Measurements from ENCODE around the gene DOLPP1. TPM values are rescaled to one million over a fixed set of nuclear protein-coding genes. Genes with fewer than 3 reads are reported as not detected.

DOLPP1 gene
- total and polyA plus RNA-seq, 2 of the 13 experiments (the other 11 are each of a cell fraction or from before 2014, with no cell fraction given), result 21.0 to 34.1 TPM

- no peaks in the 10 kb centered on the region for H3K9me3 ChIP-seq (ENCODE audit: low read length)
- TF ChIP-seq FOSL2 (CRISPR knock-in tag; IDR thresholded peaks at IDR 0.05), result 0 out of 2 replicates have a peak, but pooled peaks have one; percentile 21
- TF ChIP-seq PPARG (CRISPR knock-in tag; conservative IDR thresholded peaks at IDR 0.05), result no peak
- H4K20me1 ChIP-seq (ENCODE audit: insufficient read depth, low read length), result no peaks in the 10 kb centered on the region
- WGBS (ENCODE audit: low lambda C conversion rate), result 96% methylated on average over 8 of the region's 8 CpGs
- H3K4me2 ChIP-seq (ENCODE audit: low read depth, low read length), result no peak overlapping the region
- H3K27ac ChIP-seq (ENCODE audit: extremely low read length, insufficient read depth, low read length), result no peak overlapping the region
- CTCF ChIA-PET (ENCODE audit: low intra/inter-chr PET ratio, low total read pairs), result no interaction called here
- BruUV-seq (replicated peaks), result no TSS peak
- H3K27me3 ChIP-seq (ENCODE audit: control insufficient read depth in 1 of 2, insufficient read depth in 2 of 2, low read length in 2 of 2), result no peaks in the 10 kb centered on the region
- POLR2A ChIA-PET, result interaction anchor here (1.8 kb wide), 1 partner anchor 15 kb away, joined by 6 read pairs; no protein-coding TSS in a partner anchor
- H3K36me3 ChIP-seq (replicated peaks in 1 of 2; ENCODE audit: control insufficient read depth in 1 of 2, insufficient read depth in 2 of 2, low read length in 2 of 2), result peaks cover 22 to 73% of the 10 kb centered on the region in 2 experiments
- no peak overlapping the region for H3K9ac ChIP-seq (ENCODE audit: insufficient read depth, low read depth, low read length)
- intact Hi-C loops (cut with micrococcal nuclease; ENCODE audit: unreplicated experiment), result no loop called here
- ATAC-seq, result no peak; the same call in 2 of the 3 replicates
- FAIRE-seq, result no peak
- in situ Hi-C loops (cut with HindIII; ENCODE audit: extremely low pct_ligation_motif_present, low pct_unique_long_range_greater_than_20kb), result no loop called here
- no peak overlapping the region for H3K4me3 ChIP-seq (replicated peaks in 1 of 3; ENCODE audit: insufficient read depth in 1 of 3, low read depth in 2 of 3, low read length in 3 of 3)
- H3K4me1 ChIP-seq (ENCODE audit: insufficient read depth, low read length), result peaks cover 19% of the 10 kb centered on the region
- DNase-seq (ENCODE audit: low spot score), result no peak
- no peak overlapping the region for H2AFZ ChIP-seq (ENCODE audit: low read length)
- peaks cover 10% of the 10 kb centered on the region for H3K79me2 ChIP-seq (ENCODE audit: insufficient read depth, low read length)
These were observed 44.6 kb downstream of the DOLPP1 start for GRCh38 chr9:129125478-129125877.

- Histone ChIP-seq H3K9me3 (ENCODE audit: low read length) (no peaks in the 10 kb centered on the region), H3K36me3 (replicated peaks in 1 of 2; ENCODE audit: control insufficient read depth in 1 of 2, insufficient read depth in 2 of 2, low read length in 2 of 2) (peaks cover 19 to 72% of the 10 kb centered on the region in 2 experiments), H4K20me1 (ENCODE audit: insufficient read depth, low read length) (no peaks in the 10 kb centered on the region), H2AFZ (ENCODE audit: low read length) (no peak overlapping the region), H3K4me1 (ENCODE audit: insufficient read depth, low read length) (peaks cover 19% of the 10 kb centered on the region), H3K27ac (ENCODE audit: extremely low read length, insufficient read depth, low read length) (no peak overlapping the region), H3K79me2 (ENCODE audit: insufficient read depth, low read length) (peaks cover 6% of the 10 kb centered on the region), H3K27me3 (ENCODE audit: control insufficient read depth in 1 of 2, insufficient read depth in 2 of 2, low read length in 2 of 2) (no peaks in the 10 kb centered on the region), H3K4me3 (replicated peaks in 1 of 3; ENCODE audit: insufficient read depth in 1 of 3, low read depth in 2 of 3, low read length in 3 of 3) (no peak overlapping the region), H3K9ac (ENCODE audit: insufficient read depth, low read depth, low read length) (no peak overlapping the region), H3K4me2 (ENCODE audit: low read depth, low read length) (no peak overlapping the region)
- CTCF ChIA-PET (ENCODE audit: low intra/inter-chr PET ratio, low total read pairs), result no interaction called here
- 94% methylated on average over 9 of the region's 10 CpGs for WGBS (ENCODE audit: low lambda C conversion rate)
- intact Hi-C loops (cut with micrococcal nuclease; ENCODE audit: unreplicated experiment) (no loop called here), in situ Hi-C loops (cut with HindIII; ENCODE audit: extremely low pct_ligation_motif_present, low pct_unique_long_range_greater_than_20kb) (no loop called here)
- no peak for FAIRE-seq
- no peak for ATAC-seq
- TF ChIP-seq ZFP37 (CRISPR knock-in tag; IDR thresholded peaks at IDR 0.05; ENCODE audit: borderline replicate concordance) (no peak), MEF2D (CRISPR knock-in tag; IDR thresholded peaks at IDR 0.05) (no peak), CSRNP1 (CRISPR knock-in tag; IDR thresholded peaks at IDR 0.05) (no peak), ZNF724P (CRISPR knock-in tag; IDR thresholded peaks at IDR 0.05; ENCODE audit: borderline replicate concordance) (no peak), ZNF619 (CRISPR knock-in tag; IDR thresholded peaks at IDR 0.05) (no peak)
- POLR2A ChIA-PET, result no interaction called here
- no TSS peak for BruUV-seq (replicated peaks)
- no peak for DNase-seq (ENCODE audit: low spot score)
These were observed 46.1 kb downstream of the DOLPP1 start for GRCh38 chr9:129126749-129127618.

Data from HepG2 (cell line).